Fibroblast of skin of right quadriceps (primary cell): ENCODE measurements around the gene POC5.
"Not testable (repeated sequence)": the region's sequence is repeated elsewhere in the genome, so short reads cannot be mapped to it uniquely, and the experiment has no call there.

Source experiments
- DNase-seq: peaks from one replicate; pipeline ENCODE4 v3.0.0-alpha.2; 2013

POC5 gene, protein sequence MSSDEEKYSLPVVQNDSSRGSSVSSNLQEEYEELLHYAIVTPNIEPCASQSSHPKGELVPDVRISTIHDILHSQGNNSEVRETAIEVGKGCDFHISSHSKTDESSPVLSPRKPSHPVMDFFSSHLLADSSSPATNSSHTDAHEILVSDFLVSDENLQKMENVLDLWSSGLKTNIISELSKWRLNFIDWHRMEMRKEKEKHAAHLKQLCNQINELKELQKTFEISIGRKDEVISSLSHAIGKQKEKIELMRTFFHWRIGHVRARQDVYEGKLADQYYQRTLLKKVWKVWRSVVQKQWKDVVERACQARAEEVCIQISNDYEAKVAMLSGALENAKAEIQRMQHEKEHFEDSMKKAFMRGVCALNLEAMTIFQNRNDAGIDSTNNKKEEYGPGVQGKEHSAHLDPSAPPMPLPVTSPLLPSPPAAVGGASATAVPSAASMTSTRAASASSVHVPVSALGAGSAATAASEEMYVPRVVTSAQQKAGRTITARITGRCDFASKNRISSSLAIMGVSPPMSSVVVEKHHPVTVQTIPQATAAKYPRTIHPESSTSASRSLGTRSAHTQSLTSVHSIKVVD

DNA sequence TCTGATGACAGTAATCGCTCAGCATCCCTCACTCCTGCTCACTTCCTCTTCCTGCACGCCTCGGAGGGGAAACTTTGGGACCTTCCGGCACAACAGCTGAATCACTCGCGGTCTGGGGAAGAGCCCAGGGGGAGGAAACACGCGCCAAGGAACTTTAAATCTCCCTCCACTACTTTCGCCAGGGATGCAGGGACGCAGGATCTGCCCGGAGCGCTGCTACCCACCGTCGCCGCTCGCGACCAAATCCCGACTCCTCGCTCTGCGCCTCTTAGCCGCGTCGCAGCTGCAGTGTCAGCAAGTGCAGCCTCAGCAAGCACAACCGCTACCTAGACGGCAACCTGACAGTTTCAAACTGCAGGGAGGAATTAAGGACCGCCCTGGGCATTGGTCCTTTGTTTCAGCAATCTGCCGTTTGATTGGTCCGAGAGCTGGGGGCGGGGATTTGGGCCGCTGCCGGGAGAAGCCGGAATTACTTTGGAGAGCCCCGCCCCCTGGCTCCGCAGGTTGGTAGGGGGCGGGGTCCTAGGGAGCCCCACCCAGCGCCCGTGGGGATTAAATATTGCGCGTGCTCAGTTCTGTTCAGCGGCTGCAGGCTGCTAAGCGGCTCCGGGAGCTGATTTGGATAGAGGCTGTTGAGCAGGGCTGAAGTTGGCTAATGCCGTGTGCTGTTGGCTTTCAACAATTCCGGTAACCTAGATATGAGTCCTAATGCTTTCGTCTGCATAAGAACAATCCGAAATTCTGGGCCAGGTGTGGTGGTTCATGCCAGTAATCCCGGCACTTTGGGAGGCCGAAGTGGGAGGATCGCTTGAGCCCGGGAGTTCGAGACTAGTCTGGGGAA is at the start of gene POC5:
TSS of gene POC5 (minus strand) at position 356 of the 841 bp plus-strand sequence. CDS start 4,500 bp downstream, outside the sequence.
- peak; percentile 95 for DNase-seq

DNA sequence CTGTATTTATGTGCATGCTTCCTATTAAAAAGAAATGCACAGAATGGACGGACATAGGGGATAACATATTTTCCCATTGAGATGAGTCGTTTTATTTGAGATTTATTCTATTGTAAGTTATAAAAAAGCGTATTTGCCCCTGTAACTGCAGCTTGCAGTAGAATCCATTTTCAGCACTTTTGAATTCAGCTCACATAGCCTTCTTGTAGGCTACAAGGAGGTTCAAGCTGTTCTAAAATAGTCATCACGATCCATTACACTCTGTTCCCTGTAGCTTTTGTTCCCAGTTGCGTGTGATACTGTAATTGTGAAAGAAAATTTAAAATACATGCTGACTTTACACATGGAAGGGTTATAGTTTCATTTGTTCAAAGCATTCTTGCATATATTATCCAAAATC is 40.9 kb upstream of the POC5 start:
- DNase-seq, result no peak

DNA sequence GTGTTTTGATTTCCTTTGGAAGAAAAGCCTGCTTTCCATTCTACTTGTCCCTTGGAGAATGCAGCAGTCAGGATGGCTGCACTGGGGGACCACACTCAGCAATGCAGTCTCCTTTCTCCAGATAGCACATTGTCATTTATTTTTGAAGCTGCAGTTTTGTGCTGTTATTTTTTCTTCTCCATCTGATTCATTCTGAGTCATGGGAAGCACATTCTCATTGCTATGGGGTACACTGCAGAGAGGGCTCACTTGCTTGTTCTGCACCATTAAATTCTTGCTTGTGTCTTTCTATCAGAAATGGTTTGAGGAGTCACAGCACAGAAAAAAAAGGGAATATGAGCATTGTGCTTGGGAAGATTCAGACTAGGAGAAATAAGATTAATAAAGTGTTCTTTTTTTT is 39.7 kb upstream of the POC5 start:
- no peak for DNase-seq

DNA sequence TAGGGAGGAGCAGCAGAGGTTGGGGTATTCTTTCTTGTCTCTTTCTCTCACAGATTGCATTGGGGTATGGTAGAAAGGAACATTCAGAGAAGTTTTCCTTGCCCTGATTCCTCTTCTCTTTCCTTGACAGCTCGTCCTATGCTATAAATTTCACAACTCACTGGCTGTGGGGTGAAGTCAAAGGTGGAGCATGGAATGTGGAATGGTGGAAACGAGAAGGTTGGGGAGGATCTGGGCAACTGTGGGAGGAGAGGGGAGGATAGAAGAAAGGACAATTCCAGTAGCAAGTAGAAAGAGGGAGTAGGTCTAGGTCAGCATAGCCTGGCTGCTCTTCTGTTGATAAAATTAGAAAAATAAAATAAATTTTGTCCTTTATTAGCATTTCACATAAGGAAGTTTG is 39.0 kb upstream of the POC5 start:
- DNase-seq, result no peak

DNA sequence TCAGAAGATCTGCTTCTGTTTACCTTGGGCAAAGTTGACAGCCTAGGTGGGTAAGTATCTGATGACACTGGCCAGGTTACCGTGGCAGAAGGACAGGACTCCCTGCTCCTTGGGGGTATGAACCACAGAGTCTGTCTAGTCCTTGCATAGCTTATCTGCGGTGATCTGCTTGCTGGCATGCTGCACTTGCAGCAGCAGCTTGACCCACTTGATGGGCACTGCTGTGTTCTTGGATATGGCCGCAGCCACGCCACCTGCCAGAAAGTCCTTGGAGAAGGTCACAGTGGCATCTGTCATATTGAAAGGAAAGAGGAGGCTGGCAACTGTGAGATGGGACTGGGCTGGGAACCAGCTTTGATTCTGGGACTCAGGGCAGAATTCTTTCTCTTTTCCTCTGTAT is 35.9 kb upstream of the POC5 start:
- DNase-seq, result no peak

DNA sequence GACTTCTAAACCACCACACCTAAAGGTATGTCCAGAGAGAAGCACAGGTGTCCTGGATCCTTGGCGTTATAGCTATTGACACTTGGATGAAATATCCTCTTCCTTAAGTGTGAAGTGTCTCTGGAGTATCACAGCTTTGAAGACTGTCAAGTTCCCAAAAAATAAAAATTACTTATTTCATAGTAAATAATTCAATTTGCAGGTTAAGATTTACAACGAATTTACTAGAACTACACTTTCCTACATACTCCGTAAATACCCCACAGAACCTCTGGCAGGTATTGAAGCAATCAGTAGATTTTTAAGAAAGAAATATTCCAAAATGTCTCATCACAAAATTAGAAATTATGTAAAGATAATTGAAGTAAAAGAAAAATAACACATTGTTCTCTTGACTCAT is 27.1 kb upstream of the POC5 start:
- DNase-seq, result no peak

DNA sequence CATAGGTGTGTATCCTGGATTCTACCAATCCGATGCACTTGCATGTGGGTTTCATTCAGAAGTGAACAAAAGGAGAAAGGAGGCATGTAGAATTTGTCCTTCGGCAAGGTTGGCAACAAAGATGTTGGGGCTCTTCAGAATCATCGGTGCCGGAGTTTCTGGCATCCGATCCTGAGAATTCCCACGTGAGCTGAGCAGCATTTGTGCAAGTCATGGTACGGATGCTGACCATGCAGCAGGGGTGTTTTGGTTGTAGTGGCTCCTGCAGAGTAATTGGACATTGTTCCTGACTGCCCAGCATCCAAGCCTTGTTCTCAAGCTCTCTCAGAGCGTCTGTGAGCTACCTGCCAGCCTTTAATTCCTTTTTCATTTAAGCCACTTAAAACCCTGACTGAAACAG is 19.0 kb upstream of the POC5 start:
- DNase-seq, result no peak

DNA sequence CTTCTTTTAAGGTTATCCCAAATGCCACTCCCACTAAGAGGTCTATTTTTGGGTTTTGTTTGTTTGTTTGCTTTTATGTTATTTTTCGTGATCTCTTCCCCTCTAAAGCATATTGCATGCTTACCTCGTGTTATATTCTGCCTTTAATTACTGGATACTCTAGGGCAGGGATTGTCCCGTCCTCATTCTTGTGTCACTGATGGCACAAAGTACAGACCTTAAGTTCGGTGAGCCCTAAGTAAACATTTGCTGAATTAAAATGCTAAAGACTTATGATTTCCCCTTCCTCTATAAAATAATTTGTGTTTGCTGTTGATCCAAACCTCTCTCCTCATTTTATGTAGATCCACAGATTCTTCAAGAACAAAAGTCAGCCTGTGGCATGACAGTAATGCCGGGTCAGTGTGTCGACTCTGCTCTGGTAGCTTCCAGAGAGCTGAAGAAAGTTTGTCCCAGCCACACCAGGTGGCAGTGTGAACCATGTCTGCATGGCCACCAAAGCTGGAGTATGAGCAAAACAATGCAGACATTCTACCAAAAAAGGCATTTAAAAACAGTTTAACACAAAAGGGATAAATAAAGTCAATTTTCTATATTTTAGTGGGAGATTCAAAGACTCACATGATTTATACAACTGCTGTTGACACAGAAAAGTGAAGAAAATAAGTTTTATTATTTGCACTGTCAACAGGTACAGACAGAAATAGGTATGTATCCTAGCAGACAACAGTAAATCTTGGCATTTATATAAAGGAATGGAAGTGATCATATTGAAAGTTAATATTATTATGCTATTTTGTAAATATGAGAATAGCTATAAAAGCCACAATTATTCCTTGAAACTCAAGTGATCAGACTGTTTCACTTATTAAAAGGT is 17.9 kb upstream of the POC5 start:
- DNase-seq, result no peak

DNA sequence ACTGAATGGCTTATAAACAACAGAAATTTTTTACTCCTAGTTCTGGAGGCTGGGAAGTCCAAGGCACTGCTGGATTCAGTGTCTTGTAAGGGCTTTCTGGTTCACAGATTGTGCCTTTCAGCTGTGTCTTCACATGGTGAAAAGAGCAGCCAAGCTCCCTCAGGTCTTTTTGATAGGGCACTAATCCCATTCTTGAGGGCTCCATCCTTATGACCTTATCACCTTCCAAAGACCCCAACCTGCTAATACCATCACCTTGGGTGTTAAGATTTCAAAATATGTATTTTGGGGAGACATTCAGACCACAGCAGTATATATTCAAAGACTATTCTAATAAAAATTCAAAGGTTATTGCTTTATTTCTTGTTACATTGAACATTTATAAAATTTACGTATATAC is 16.5 kb upstream of the POC5 start:
- no peak for DNase-seq

DNA sequence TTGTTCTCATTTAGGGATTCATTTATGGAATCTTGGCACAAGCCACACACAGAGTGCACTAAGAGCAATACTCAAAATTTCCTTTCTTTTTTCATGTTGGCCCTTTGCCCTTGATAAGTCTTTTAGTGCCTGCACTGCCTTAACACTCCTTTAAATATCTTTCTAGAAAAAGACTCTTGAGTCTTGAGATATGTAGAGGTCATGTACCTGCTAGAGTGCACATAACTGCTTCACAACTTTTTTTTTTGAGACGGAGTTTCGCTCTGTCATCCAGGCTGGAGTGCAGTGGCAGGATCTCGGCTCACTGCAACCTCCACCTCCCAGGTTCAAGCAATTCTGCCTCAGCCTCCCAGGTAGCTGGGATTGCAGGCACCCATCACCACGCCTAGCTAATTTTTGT is 14.3 kb upstream of the POC5 start:
- DNase-seq, result not testable (repeated sequence)

DNA sequence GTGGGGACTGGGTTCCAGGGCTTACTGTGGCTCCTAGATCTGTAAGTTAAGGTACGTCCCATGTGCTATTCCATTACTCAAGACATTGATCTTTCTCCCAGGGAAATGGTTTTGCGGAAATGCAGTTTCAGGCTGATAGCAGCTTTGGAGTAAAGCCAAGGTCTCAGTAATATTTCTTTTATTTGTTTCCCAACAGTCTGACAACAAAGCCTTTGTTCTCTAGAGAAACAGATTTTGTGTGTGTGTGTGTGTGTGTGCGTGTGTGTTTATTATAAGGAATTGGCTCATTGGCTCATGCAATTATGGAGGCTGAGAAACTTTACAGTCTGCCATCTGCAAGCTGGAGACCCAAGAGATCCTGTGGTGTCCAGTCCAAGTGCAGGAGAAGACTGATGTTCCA is 12.1 kb upstream of the POC5 start:
- DNase-seq, result no peak

DNA sequence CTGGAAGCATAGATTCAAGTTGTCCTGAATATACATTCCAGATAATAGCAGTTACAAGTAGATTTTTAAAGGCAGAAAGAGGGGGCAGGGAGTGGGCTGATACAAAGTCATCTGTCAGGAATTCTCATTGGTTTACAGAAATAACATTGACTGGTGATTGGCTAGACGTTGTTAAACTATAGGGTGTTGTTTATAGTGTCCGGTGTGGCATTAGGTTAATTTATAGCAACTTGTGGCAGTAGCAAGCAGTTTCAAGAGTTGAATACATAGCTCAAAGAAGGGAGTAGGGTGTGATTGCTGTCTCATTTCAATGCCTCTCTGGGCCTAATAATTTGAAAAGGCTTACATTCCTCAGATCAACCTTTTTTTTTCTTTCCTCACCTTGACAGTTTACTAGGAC is 10.7 kb upstream of the POC5 start:
- no peak for DNase-seq

DNA sequence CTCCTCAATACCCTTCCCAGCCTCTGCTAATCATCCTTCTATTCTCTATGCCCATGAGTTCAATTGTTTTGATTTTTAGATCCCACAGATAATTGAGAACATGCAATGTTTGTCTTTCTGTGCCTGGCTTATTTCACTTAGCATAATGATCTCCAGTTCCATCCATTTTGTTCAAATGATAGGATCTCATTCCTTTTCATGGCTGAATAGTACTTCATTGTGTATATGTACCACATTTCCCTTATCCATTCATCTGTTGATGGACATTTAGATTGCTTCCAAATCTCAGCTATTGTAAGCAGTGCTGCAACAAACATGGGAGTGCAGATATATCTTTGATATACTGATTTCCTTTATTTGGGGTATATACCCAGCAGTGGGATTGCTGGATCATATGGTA is 9.0 kb upstream of the POC5 start:
- DNase-seq, result not testable (repeated sequence)

DNA sequence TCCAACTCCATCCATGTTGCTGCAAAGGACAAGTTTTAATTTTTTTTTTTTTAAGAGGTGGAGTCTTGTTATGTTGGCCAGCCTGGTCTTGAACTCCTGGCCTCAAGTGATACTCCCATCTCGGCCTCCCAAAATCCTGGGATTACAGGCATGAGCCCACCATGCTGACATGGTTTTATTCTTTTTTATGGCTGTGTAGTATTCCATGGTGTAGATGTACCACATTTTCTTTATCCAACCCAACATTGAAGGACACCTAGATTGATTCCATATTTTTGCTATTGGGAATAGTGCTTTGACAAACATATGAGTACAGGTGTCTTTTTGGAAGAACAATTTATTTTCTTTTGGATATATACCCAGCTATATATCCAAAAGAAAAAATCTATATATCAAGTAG is 6.1 kb upstream of the POC5 start:
- DNase-seq, result no peak

DNA sequence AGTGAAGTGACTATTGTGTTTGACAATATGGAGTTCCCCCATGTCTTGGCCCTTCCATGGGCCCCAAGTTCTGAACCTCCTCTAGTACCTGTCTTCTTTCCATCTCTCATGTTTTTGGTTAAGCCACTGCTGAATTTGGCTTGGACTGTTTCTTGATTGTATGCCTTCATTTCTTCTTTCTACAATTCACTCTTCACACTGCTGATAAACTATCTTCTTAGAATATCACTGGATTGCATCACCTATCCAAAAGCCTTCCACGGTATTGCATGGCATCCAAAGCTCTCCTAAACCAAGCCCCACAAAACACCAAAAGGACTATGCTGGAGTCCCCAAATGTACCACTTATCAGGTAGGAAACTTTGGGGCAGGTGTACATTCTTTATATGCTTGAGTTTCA is 4.3 kb upstream of the POC5 start:
- DNase-seq, result no peak

DNA sequence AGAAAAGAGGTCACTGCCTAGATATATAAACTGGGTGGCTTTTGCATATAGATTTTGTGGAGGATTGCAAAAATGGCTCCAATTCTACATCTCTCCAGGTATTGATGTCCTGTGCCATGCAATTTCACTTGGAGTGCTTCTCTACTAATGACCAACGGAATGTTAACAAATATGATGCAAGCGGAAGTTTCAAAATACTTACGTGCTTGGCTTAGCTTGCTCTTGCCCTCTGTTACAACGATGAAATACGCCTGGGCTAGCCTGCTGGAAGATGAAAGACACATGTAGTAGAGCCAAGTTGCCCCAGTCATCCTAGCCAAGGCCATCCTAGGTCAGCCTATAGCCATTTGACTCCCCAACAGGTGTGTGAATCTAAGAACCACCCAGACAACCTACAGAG is 3.6 kb upstream of the POC5 start:
- DNase-seq, result no peak

DNA sequence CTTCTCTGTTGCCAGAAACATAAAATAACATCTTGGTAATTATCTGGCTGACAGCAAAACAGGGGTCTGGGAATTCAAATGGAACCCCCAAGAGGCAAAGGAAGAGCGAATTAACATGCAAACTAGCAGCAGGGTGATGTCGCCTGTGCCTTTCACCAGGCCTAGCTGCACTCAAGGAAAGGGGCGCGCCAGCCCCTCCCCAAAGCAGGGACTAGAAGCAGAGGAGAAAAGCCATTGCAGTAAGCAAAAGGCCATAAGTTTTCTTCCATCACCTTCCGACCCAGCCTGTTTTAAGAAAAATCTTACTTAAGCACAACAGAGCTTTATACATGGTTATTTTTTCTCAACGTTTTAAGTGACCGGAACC is 539 bp downstream of the POC5 start:
- no peak for DNase-seq

DNA sequence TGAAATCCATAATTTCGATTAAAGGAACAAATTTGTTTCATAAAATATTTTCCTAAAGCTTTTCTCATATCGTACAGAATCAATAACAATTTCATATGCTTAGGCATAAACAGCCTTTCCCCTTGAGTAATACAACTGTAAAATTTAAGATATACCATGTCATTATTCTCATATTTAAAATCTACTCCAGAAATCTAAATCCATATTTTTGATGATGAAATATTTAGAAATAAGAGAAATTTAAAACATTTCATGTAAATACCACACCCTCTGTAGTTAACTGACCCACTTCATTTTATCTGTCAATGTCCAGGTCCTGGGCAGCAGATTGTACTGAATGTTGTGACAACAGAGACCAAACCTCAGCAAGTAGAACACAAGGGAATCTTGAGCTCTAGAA is 5.1 kb downstream of the POC5 start:
- no peak for DNase-seq

DNA sequence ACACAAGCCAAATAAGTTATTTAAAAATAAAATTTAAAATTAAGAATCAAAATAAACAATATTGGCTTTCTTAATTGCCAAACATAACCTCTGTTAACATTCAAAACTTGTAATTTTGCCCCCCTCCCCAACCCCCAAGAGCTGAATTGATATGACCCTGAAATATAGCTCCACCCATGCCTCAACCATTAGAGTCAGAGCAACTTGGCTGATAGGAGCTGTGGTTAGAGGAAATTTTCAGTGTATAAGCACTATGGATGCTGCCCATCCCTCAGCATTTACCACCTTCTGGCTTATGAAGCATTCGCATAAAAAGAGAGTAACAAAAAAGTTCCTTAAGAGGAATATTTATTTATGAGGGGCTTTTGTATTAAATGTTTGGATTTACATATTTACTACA is 6.1 kb downstream of the POC5 start:
- DNase-seq, result no peak

DNA sequence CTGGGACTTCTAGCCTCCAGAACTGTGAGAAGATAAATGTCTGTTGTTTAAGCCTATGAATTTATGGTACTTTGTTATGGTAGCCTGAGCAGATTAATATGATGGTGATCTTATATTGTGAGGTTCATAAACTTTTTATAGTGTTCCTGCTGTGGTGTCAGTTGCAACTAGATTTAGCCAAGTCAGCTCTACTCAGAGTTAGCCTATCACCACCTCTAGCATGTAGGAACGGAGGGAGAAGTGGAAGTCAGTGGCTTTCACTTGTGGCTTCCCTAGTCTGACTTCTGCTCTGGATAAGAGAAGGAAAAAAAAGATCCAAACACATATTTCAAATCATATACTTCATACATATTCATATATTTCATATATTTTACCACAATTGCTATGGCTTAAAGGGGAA is 6.6 kb downstream of the POC5 start:
- DNase-seq, result no peak

DNA sequence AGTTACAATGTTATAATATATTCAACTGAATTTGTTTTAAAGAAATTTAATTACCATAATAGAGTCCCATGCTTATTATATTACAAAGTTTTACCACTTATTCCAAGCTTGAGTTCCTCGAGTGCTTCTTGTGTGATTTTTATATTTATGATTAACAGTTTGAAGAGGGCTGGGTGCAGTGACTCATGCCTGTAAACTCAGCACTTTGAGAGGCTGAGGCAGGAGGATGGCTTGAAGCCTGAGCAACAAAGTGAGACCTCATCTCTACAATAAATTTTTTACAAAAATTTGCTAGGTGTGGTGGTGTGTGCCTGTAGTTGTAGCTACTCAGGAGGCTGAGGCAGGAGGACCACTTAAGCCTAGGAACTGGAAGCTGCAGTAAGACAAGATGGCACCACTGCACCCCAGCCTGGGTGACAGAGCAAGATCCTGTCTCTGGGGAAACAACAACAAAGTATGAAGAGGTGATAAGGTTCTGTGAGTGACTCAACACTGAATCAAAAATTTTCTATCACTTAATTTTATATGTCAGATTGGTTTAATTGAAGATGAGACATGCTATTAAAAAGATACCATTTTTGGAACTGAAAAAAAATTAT is 9.2 kb downstream of the POC5 start:
- no peak for DNase-seq

DNA sequence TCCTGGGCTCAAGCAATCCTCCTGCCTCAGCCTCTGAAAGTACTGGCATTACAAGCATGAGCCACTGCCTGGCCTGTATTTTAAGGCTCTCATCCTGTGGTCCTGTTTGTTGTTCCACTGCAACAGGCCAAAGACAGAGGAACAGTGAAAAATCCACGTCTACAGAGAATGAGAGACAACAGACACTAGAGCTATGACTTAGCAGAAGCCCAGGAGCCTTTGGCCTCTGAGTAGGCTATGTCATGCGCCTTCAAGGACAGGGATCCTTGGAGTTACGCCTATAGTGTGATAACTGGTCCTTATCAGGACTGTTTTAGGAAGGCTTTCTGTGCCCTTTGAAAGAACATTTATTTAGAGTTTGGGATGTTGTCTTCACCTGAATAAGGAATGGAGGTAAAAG is 10.5 kb downstream of the POC5 start:
- DNase-seq, result no peak

DNA sequence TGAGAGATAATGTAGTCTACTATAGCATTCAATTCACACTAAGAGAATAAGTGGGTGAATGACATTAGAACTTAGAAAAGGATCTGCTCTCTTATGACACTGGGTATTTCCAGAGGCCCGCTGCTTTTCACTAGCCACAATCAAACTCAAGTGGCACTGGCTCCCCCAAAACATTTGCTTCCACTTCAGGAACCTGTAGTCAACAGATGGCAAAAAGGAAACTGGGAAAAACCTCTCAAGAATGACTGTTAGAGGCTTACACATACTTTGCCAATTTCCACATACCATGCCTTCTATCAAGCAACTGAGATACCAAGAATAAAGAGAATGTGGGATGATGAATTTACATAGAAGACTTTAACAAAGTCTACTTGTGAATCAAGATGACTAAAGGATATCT is 11.2 kb downstream of the POC5 start:
- no peak for DNase-seq
